Neural progenitor cell (in vitro differentiated cells): Measurements from ENCODE around the gene LRRC53. TPM values are rescaled to one million over a fixed set of nuclear protein-coding genes. Genes with fewer than 3 reads are reported as not detected.
A peak's percentile ranks its signal among the peaks of the same experiment; 100 is the strongest.

ENCODE experiments used
- DNase-seq: peaks from one replicate; pipeline ENCODE4 v3.0.0-alpha.2; 2016; ENCODE audit warnings: low spot score
- H2AFZ ChIP-seq: fragments of 200-600 bp; sonication (generic); replicated peaks from 2 replicates; pipeline ENCODE4 v1.6.1; 2016; ENCODE audit warnings: antibody characterized with exemption
- H3F3A ChIP-seq: fragments of 200-600 bp; sonication (generic); 2 replicates; pipeline ENCODE4 v1.6.1; 2016; ENCODE audit warnings: antibody characterized with exemption, low read depth
- H3K27ac ChIP-seq: fragments of 200-600 bp; sonication (generic); 2 replicates; pipeline ENCODE4 v1.5.1; 2016; ENCODE audit warnings: mild to moderate bottlenecking
- H3K27me3 ChIP-seq: fragments of 200-600 bp; sonication (generic); 2 replicates; pipeline ENCODE4 v1.6.1; 2016; ENCODE audit warnings: mild to moderate bottlenecking, moderate library complexity
- H3K36me3 ChIP-seq: fragments of 200-600 bp; sonication (generic); 2 replicates; pipeline ENCODE4 v1.5.1; 2016
- H3K4me1 ChIP-seq: fragments of 200-600 bp; sonication (generic); 2 replicates; pipeline ENCODE4 v1.6.1; 2016; ENCODE audit warnings: mixed run types
- H3K4me2 ChIP-seq: fragments of 200-600 bp; sonication (generic); 2 replicates; pipeline ENCODE4 v1.6.1; 2016
- H3K4me3 ChIP-seq: fragments of 200-600 bp; sonication (generic); 2 replicates; pipeline ENCODE4 v1.5.1; 2016
- H3K79me2 ChIP-seq: fragments of 200-600 bp; sonication (generic); 2 replicates; pipeline ENCODE4 v1.6.1; 2016; ENCODE audit warnings: low read depth
- H3K9ac ChIP-seq: fragments of 200-600 bp; sonication (generic); 2 replicates; pipeline ENCODE4 v1.6.1; 2016
- H3K9me3 ChIP-seq: fragments of 200-600 bp; sonication (generic); 2 replicates; pipeline ENCODE4 v1.5.1; 2016; ENCODE audit warnings: low read depth
- H4K20me1 ChIP-seq: fragments of 200-600 bp; sonication (generic); 2 replicates; pipeline ENCODE4 v1.6.1; 2016; ENCODE audit warnings: low read depth
- H3K27ac Mint-ChIP-seq: 3 replicates; pipeline ENCODE4 v1.8.0; 2021; ENCODE audit warnings: mixed read lengths
- H3K27me3 Mint-ChIP-seq: 2 replicates; pipeline ENCODE4 v1.8.0; 2022; ENCODE audit warnings: low read depth, mild to moderate bottlenecking, inconsistent platforms, moderate library complexity, mixed read lengths; ENCODE audit not compliant: insufficient read depth
- H3K36me3 Mint-ChIP-seq: 3 replicates; pipeline ENCODE4 v1.8.0; 2021; ENCODE audit warnings: mixed read lengths
- H3K4me1 Mint-ChIP-seq: 3 replicates; pipeline ENCODE4 v1.8.0; 2021; ENCODE audit warnings: mixed read lengths
- H3K4me3 Mint-ChIP-seq: 3 replicates; pipeline ENCODE4 v1.8.0; 2021; ENCODE audit warnings: mild to moderate bottlenecking, moderate library complexity, mixed read lengths
- H3K9me3 Mint-ChIP-seq: 3 replicates; pipeline ENCODE4 v1.8.0; 2020; ENCODE audit warnings: mixed read lengths
- CTCF ChIP-seq: fragments of 200-600 bp; sonication (generic); IDR thresholded peaks from 2 replicates; pipeline ENCODE4 v1.5.1; 2017; ENCODE audit warnings: antibody characterized with exemption, mild to moderate bottlenecking
- EZH2 ChIP-seq: fragments of 200-600 bp; sonication (generic); IDR thresholded peaks from 2 replicates; pipeline ENCODE4 v1.6.1; 2017; ENCODE audit warnings: antibody characterized with exemption, mild to moderate bottlenecking, moderate library complexity
- EZH2phosphoT487 ChIP-seq: fragments of 200-600 bp; sonication (generic); IDR thresholded peaks from 2 replicates; pipeline ENCODE4 v1.6.1; 2017; ENCODE audit warnings: antibody characterized with exemption
- total RNA-seq: library from RNA; depleted of rRNA; stranded (reverse); fragments of >200 nt; gene quantifications from 2 replicates; pipeline ENCODE4 v1.2.3, GENCODE V29; 2015; ENCODE audit warnings: low replicate concordance

The LRRC53 gene
- total RNA-seq, 1 donor from 2014 or later = not detected

DNA sequence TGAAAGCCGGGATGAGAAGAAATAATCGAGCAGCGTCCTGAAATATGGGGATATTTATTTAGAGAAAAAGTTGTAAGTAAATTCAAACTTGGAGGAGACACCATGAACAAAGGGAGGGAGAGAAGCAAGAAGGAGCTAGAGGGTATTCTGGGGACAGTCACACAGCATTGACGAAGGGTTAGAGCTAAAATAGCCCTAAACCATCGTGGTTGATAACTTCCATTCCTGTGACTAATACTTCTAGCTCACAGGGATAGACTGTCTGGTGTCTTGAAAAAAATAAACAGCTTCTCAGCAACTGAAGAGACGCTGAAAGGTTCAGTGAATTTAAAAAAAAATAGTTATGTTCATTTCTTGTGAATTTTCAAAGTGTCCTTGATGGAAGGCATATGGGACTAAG lies 86.7 kb downstream of the LRRC53 start:
- DNase-seq = no peak
- H3K4me1 ChIP-seq = peaks cover 18% of the 10 kb centered on the region
- H3K4me1 Mint-ChIP-seq = peaks cover 67% of the 10 kb centered on the region
- no peaks in the 10 kb centered on the region for H3K27me3 ChIP-seq
- no peaks in the 10 kb centered on the region for H3K36me3 ChIP-seq
- H3K27ac ChIP-seq = no peak overlapping the region
- H4K20me1 ChIP-seq = no peaks in the 10 kb centered on the region
- no peak overlapping the region for H3K4me3 Mint-ChIP-seq
- no peak overlapping the region for H3K4me2 ChIP-seq
- TF ChIP-seq CTCF = no peak
- TF ChIP-seq EZH2 = no peak
- TF ChIP-seq EZH2phosphoT487 = no peak
- no peak overlapping the region for H3K4me3 ChIP-seq
- H3K79me2 ChIP-seq = no peaks in the 10 kb centered on the region
- H3K9me3 ChIP-seq = no peaks in the 10 kb centered on the region
- peaks cover 2% of the 10 kb centered on the region for H3K27me3 Mint-ChIP-seq
- H3K36me3 Mint-ChIP-seq = no peaks in the 10 kb centered on the region
- no peak overlapping the region for H2AFZ ChIP-seq
- peak overlapping the region; percentile 5 for H3K27ac Mint-ChIP-seq
- no peaks in the 10 kb centered on the region for H3F3A ChIP-seq
- H3K9me3 Mint-ChIP-seq = no peaks in the 10 kb centered on the region
- H3K9ac ChIP-seq = no peak overlapping the region

- Histone ChIP-seq H3K79me2 (no peaks in the 10 kb centered on the region), H3K9me3 (no peaks in the 10 kb centered on the region), H3K9ac (no peak overlapping the region), H3K27me3 (no peaks in the 10 kb centered on the region), H3K4me3 (no peak overlapping the region), H3F3A (no peaks in the 10 kb centered on the region), H4K20me1 (no peaks in the 10 kb centered on the region), H3K4me2 (no peak overlapping the region), H2AFZ (no peak overlapping the region), H3K4me1 (peaks cover 5% of the 10 kb centered on the region), H3K27ac (no peak overlapping the region), H3K36me3 (no peaks in the 10 kb centered on the region)
- peaks cover 61% of the 10 kb centered on the region for H3K4me1 Mint-ChIP-seq
- DNase-seq = no peak
- no peak overlapping the region for H3K27ac Mint-ChIP-seq
- TF ChIP-seq EZH2phosphoT487 (no peak), CTCF (no peak), EZH2 (no peak)
- H3K36me3 Mint-ChIP-seq = no peaks in the 10 kb centered on the region
- H3K27me3 Mint-ChIP-seq = peaks cover 5% of the 10 kb centered on the region
- no peaks in the 10 kb centered on the region for H3K9me3 Mint-ChIP-seq
- H3K4me3 Mint-ChIP-seq = no peak overlapping the region
Observed at GRCh38 chr1:74423471-74423870, 88.9 kb downstream of the LRRC53 start.

DNA sequence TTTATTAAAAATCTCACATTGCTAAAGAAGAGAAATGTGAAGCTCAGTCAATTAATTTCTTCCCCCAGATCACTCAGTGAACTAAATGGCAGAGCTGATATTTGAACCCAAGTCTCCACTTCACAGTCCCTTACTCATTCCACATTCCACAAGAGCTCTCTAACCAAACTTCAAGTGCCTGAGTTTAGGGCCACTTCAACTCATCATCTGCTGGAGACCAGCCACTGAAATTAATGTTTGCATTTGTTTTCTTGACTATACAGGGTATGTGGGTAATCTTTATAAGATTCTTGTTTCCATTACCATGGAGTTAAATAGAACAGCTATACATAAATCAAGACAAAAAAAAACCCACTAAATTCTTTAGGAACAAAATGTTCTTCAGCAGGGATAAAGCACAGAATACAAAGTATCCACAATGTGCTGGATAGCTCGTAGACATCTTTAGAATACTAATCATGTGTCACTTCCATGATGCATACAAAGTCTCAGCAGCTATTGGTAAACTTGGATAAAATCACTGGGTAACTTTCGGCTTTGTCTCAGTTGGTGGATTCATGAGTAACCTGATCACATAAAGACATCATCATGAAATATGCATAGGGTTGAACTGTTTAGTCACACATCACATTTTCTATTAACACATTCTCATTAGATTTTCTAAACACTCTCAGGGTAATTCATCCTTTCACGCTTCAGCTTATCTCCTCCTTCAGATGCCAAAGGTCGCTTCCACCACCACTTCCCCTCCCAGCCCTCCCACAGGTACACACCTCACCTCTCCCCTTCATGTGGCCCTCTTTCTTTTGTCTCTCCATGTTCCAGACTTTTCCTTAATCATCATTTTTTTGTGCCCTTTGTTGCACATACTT lies 89.8 kb downstream of the LRRC53 start:
- no peak overlapping the region for H3K9ac ChIP-seq

More for the DNA sequence above, 89.8 kb downstream of the LRRC53 start:
- H3K79me2 ChIP-seq = no peaks in the 10 kb centered on the region
- no peaks in the 10 kb centered on the region for H3K36me3 ChIP-seq
- H2AFZ ChIP-seq = no peak overlapping the region
- no peak overlapping the region for H3K27ac ChIP-seq
- no peaks in the 10 kb centered on the region for H3K9me3 ChIP-seq
- no peaks in the 10 kb centered on the region for H4K20me1 ChIP-seq
- Mint-ChIP-seq H3K36me3 (no peaks in the 10 kb centered on the region), H3K4me3 (no peak overlapping the region), H3K27me3 (peaks cover 5% of the 10 kb centered on the region), H3K4me1 (peaks cover 61% of the 10 kb centered on the region), H3K9me3 (peaks cover 4% of the 10 kb centered on the region), H3K27ac (peak overlapping the region; percentile 76)
- no peaks in the 10 kb centered on the region for H3K27me3 ChIP-seq
- no peak overlapping the region for H3K4me2 ChIP-seq
- peaks cover 5% of the 10 kb centered on the region for H3K4me1 ChIP-seq
- no peak overlapping the region for H3K4me3 ChIP-seq
- no peak for DNase-seq
- TF ChIP-seq CTCF (no peak), EZH2phosphoT487 (no peak), EZH2 (no peak)
- H3F3A ChIP-seq = no peaks in the 10 kb centered on the region
